H1 (cell line): ENCODE measurements around the gene TMEM244. TPM values are rescaled to one million over a fixed set of nuclear protein-coding genes. Genes with fewer than 3 reads are reported as not detected.

Experiments
- CTCF ChIA-PET: fragments of 300-600 bp; sonication (Branson Sonifier 250); formaldehyde crosslinking; loops from one replicate; lab custom pipeline; 2021; ENCODE audit not compliant: partially characterized antibody; lab: Charles Lee
- POLR2A ChIA-PET: fragments of 300-600 bp; sonication (Branson Sonifier 250); formaldehyde crosslinking; loops from one replicate; lab custom pipeline; 2021; ENCODE audit warnings: inconsistent platforms; ENCODE audit not compliant: partially characterized antibody; lab: Charles Lee
- DNase-seq, 2 experiments: peaks; one replicate each; pipeline versions ENCODE4 v3.0.0 to v3.0.0-alpha.2; 2010 to 2022; ENCODE audit warnings: low spot score in 2 of 2, low read depth in 1 of 2, mixed read lengths in 1 of 2
- FAIRE-seq: peaks from 2 replicates; lab custom pipeline; 2011; peaks lifted over from hg19 to GRCh38; lab: Jason Lieb, UNC
- H2AFZ ChIP-seq: 2 replicates; pipeline ENCODE4 v1.8.1; 2012; ENCODE audit warnings: low read length, inconsistent platforms
- H2AK5ac ChIP-seq: 2 replicates; pipeline ENCODE4 v1.6.1; 2013; ENCODE audit warnings: low read depth, low read length
- H2BK120ac ChIP-seq: replicated peaks from 2 replicates; pipeline ENCODE3; 2013; ENCODE audit warnings: low read depth, low read length, inconsistent platforms
- H2BK12ac ChIP-seq: 2 replicates; pipeline ENCODE4 v1.6.1; 2013; ENCODE audit warnings: low read depth, low read length
- H2BK15ac ChIP-seq: 2 replicates; pipeline ENCODE4 v1.6.1; 2013; ENCODE audit warnings: low read length
- H2BK20ac ChIP-seq: 2 replicates; pipeline ENCODE4 v1.6.1; 2013; ENCODE audit warnings: low read length
- H2BK5ac ChIP-seq: 2 replicates; pipeline ENCODE4 v1.6.1; 2013; ENCODE audit warnings: low read depth, low read length
- H3K14ac ChIP-seq: 2 replicates; pipeline ENCODE4 v1.6.1; 2013; ENCODE audit warnings: inconsistent platforms; ENCODE audit not compliant: insufficient read length
- H3K18ac ChIP-seq: 2 replicates; pipeline ENCODE4 v1.6.1; 2013; ENCODE audit warnings: low read length; ENCODE audit errors: extremely low read depth
- H3K23ac ChIP-seq: 2 replicates; pipeline ENCODE4 v1.6.1; 2013; ENCODE audit warnings: inconsistent platforms; ENCODE audit not compliant: insufficient read length
- H3K23me2 ChIP-seq: 2 replicates; pipeline ENCODE4 v1.6.1; 2013; ENCODE audit warnings: low read depth, low read length
- H3K27ac ChIP-seq: 2 replicates; pipeline ENCODE4 v1.6.1; 2011; ENCODE audit warnings: low read depth, low read length, inconsistent platforms
- H3K27me3 ChIP-seq, 4 experiments: replicated peaks in 1 of 4; 1 replicate in 1 of 4; 2 replicates in 3 of 4; pipeline versions ENCODE4 v1.6.1 to v1.8.1; 2011 to 2013; ENCODE audit warnings: low read length in 3 of 4, mild to moderate bottlenecking in 3 of 4, inconsistent platforms in 2 of 4, mixed read lengths in 2 of 4, moderate library complexity in 1 of 4; ENCODE audit not compliant: control insufficient read depth in 3 of 4, insufficient read depth in 3 of 4; ENCODE audit errors: extremely low read depth in 1 of 4
- H3K36me3 ChIP-seq, 4 experiments: 2 replicates each; pipeline versions ENCODE4 v1.6.1 to v1.8.1; 2011 to 2013; ENCODE audit warnings: mild to moderate bottlenecking in 4 of 4, low read length in 3 of 4, moderate library complexity in 2 of 4, control low read depth in 1 of 4, inconsistent platforms in 1 of 4; ENCODE audit not compliant: insufficient read depth in 4 of 4, control insufficient read depth in 2 of 4
- H3K4ac ChIP-seq: replicated peaks from 2 replicates; pipeline ENCODE3; 2013; ENCODE audit warnings: low read length, low read depth, mixed read lengths, inconsistent platforms; ENCODE audit not compliant: insufficient read length
- H3K4me1 ChIP-seq, 4 experiments: replicated peaks in 1 of 4; 1 replicate in 1 of 4; 2 replicates in 3 of 4; pipeline versions ENCODE4 v1.6.1 to v1.8.1; 2011 to 2013; ENCODE audit warnings: low read length in 3 of 4, inconsistent platforms in 2 of 4, mixed read lengths in 1 of 4; ENCODE audit not compliant: insufficient read depth in 4 of 4, control insufficient read depth in 3 of 4
- H3K4me2 ChIP-seq, 2 experiments: 2 replicates each; pipeline versions ENCODE4 v1.6.1 to v1.8.1; 2011 to 2013; ENCODE audit warnings: low read depth in 2 of 2, low read length in 2 of 2, control low read depth in 1 of 2, inconsistent platforms in 1 of 2, mild to moderate bottlenecking in 1 of 2; ENCODE audit not compliant: insufficient read depth in 1 of 2
- H3K4me3 ChIP-seq, 4 experiments: fragments of 200-600, 300-600 bp in 1 of 4; sonication (generic), shearing (Covaris generic), sonication (Bioruptor Twin) in 1 of 4; 2 replicates each; pipeline versions ENCODE4 v1.5.1 to v1.8.1; 2011 to 2016; ENCODE audit warnings: low read length in 4 of 4, low read depth in 3 of 4, control low read depth in 2 of 4, inconsistent platforms in 2 of 4, mild to moderate bottlenecking in 2 of 4, mixed read lengths in 1 of 4, moderate library complexity in 1 of 4; ENCODE audit not compliant: insufficient read depth in 2 of 4; ENCODE audit errors: extremely low read depth in 1 of 4
- H3K56ac ChIP-seq: replicated peaks from 2 replicates; pipeline ENCODE3; 2013; ENCODE audit warnings: low read depth, mild to moderate bottlenecking, mixed read lengths, low read length, inconsistent platforms; ENCODE audit not compliant: insufficient read length
- H3K79me1 ChIP-seq: 2 replicates; pipeline ENCODE4 v1.6.1; 2013; ENCODE audit warnings: low read depth, low read length, control low read depth
- H3K79me2 ChIP-seq, 2 experiments: 2 replicates each; pipeline versions ENCODE4 v1.6.1 to v1.8.1; 2012 to 2013; ENCODE audit warnings: low read length in 2 of 2, mild to moderate bottlenecking in 2 of 2, inconsistent platforms in 1 of 2; ENCODE audit not compliant: insufficient read depth in 2 of 2, control insufficient read depth in 1 of 2
- H3K9ac ChIP-seq, 4 experiments: replicated peaks in 1 of 4; 1 replicate in 1 of 4; 2 replicates in 3 of 4; pipeline versions ENCODE4 v1.6.1 to v1.8.1; 2011 to 2013; ENCODE audit warnings: low read depth in 3 of 4, low read length in 3 of 4, control low read depth in 2 of 4, mild to moderate bottlenecking in 2 of 4, moderate library complexity in 2 of 4, inconsistent platforms in 1 of 4; ENCODE audit errors: extremely low read depth in 1 of 4
- H3K9me3 ChIP-seq, 2 experiments: 2 replicates each; pipeline versions ENCODE4 v1.6.1 to v1.8.1; 2012 to 2013; ENCODE audit warnings: mild to moderate bottlenecking in 2 of 2, moderate library complexity in 2 of 2, control low read depth in 1 of 2, inconsistent platforms in 1 of 2, low read depth in 1 of 2, low read length in 1 of 2, mixed read lengths in 1 of 2; ENCODE audit not compliant: insufficient read depth in 2 of 2
- H4K20me1 ChIP-seq, 2 experiments: replicated peaks in 1 of 2; 2 replicates each; pipeline versions ENCODE3 to v1.8.1; 2011 to 2013; ENCODE audit warnings: inconsistent platforms in 2 of 2, low read length in 2 of 2, mild to moderate bottlenecking in 1 of 2; ENCODE audit not compliant: insufficient read depth in 2 of 2, control insufficient read depth in 1 of 2
- H4K5ac ChIP-seq: 2 replicates; pipeline ENCODE4 v1.6.1; 2013; ENCODE audit warnings: low read length, low read depth, mixed read lengths, inconsistent platforms; ENCODE audit not compliant: insufficient read length
- H4K8ac ChIP-seq: 2 replicates; pipeline ENCODE4 v1.8.0; 2013; ENCODE audit warnings: mild to moderate bottlenecking, moderate library complexity, low read length, inconsistent platforms; ENCODE audit not compliant: insufficient read depth; ENCODE audit errors: extremely low read depth
- H4K91ac ChIP-seq: replicated peaks from 2 replicates; pipeline ENCODE3; 2013; ENCODE audit warnings: low read length, mixed read lengths, inconsistent platforms; ENCODE audit not compliant: insufficient read length
- ATF2 ChIP-seq: IDR thresholded peaks from 2 replicates; pipeline ENCODE4 v1.6.1; 2012; ENCODE audit warnings: low read length, inconsistent platforms
- ATF3 ChIP-seq: IDR thresholded peaks from 2 replicates; pipeline ENCODE4 v1.6.1; 2011; ENCODE audit warnings: low read depth, mild to moderate bottlenecking, low read length; ENCODE audit not compliant: insufficient read depth
- BACH1 ChIP-seq: IDR thresholded peaks from 2 replicates; pipeline ENCODE4 v1.6.1; 2012; ENCODE audit warnings: low read length, improper control_type of control experiment
- CHD2 ChIP-seq: IDR thresholded peaks from 2 replicates; pipeline ENCODE4 v1.6.1; 2012; ENCODE audit warnings: low read length, improper control_type of control experiment
- E2F6 ChIP-seq: IDR thresholded peaks from 2 replicates; pipeline ENCODE4 v1.6.1; 2012; ENCODE audit warnings: inconsistent platforms
- GTF2F1 ChIP-seq: IDR thresholded peaks from 2 replicates; pipeline ENCODE4 v1.6.1; 2012; ENCODE audit warnings: low read depth, low read length, improper control_type of control experiment, borderline replicate concordance
- KDM1A ChIP-seq: fragments of 200-600, 300-600 bp; sonication (generic); IDR thresholded peaks from 2 replicates; pipeline ENCODE4 v1.7.1; 2016; ENCODE audit warnings: mild to moderate bottlenecking, low read length, borderline replicate concordance
- PHF8 ChIP-seq: fragments of 200-600 bp; sonication (generic); conservative IDR thresholded peaks from 2 replicates; pipeline ENCODE4 v1.7.1; 2012; ENCODE audit warnings: low read depth, mild to moderate bottlenecking, inconsistent platforms, low read length, moderate library complexity
- SP4 ChIP-seq: IDR thresholded peaks from 2 replicates; pipeline ENCODE4 v1.6.1; 2012; ENCODE audit warnings: low read length, inconsistent platforms
- TAF1 ChIP-seq: IDR thresholded peaks from 2 replicates; pipeline ENCODE4 v1.6.1; 2011; ENCODE audit warnings: mild to moderate bottlenecking, low read depth, low read length
- TEAD4 ChIP-seq: IDR thresholded peaks from 2 replicates; pipeline ENCODE4 v1.6.1; 2012; ENCODE audit warnings: low read depth, low read length, inconsistent platforms, mixed read lengths
- USF2 ChIP-seq: IDR thresholded peaks from 2 replicates; pipeline ENCODE4 v1.6.1; 2011; ENCODE audit warnings: low read length, improper control_type of control experiment
- polyA plus RNA-seq, 7 experiments: library from polyadenylated mRNA; depleted of rRNA in 3 of 7; stranded (reverse) in 5 of 7; unstranded in 2 of 7; fragments of >200 nt in 5 of 7; fragments of 200-250 nt in 2 of 7; gene quantifications; 1 replicate in 5 of 7; 2 replicates in 1 of 7; 4 replicates in 1 of 7; pipeline versions ENCODE4 v1.2.1 to v1.2.3, GENCODE V29; 2011 to 2013; ENCODE audit warnings: missing spikeins in 2 of 7, mixed read lengths in 2 of 7
- total RNA-seq: library from RNA; stranded (reverse); fragmentation: NEBNext Ultra II Directional; extraction: Animal tissue kit (Norgen Biotek cat#: 25700); gene quantifications from 2 replicates; pipeline ENCODE4 v1.2.1, GENCODE V29; 2021

TMEM244 gene
- total and polyA plus RNA-seq, 2 of the 8 experiments (the other 6 are each of a cell fraction or from before 2014, with no cell fraction given), result not detected

GRCh38 chr6:129789974-129790373, 71.1 kb downstream of the TMEM244 start:
- no peak overlapping the region for H2BK20ac ChIP-seq
- H3K4me1 ChIP-seq, result no peaks in the 10 kb centered on the region
- no peaks in the 10 kb centered on the region for H3K23me2 ChIP-seq
- CTCF ChIA-PET, result interaction anchor here (0.6 to 8.9 kb wide), 3 partner anchors 14 to 528 kb away, joined by 3 to 71 read pairs (median 4); no protein-coding TSS in a partner anchor
- H2BK5ac ChIP-seq, result no peak overlapping the region
- H3K27me3 ChIP-seq, result no peaks in the 10 kb centered on the region
- no peak overlapping the region for H4K8ac ChIP-seq
- H3K27ac ChIP-seq, result no peak overlapping the region
- FAIRE-seq, result no peak
- H4K91ac ChIP-seq, result no peak overlapping the region
- no peak overlapping the region for H3K4ac ChIP-seq
- no peak overlapping the region for H3K56ac ChIP-seq
- H3K4me3 ChIP-seq, result no peak overlapping the region
- H3K14ac ChIP-seq, result no peak overlapping the region
- no peak overlapping the region for H2BK120ac ChIP-seq
- no peaks in the 10 kb centered on the region for H3K9me3 ChIP-seq
- no peaks in the 10 kb centered on the region for H4K20me1 ChIP-seq
- H2AFZ ChIP-seq, result no peak overlapping the region
- H2BK12ac ChIP-seq, result no peak overlapping the region
- H3K36me3 ChIP-seq, result no peaks in the 10 kb centered on the region
- no peak overlapping the region for H3K4me2 ChIP-seq
- no peak overlapping the region for H2BK15ac ChIP-seq
- POLR2A ChIA-PET, result no interaction called here
- no peak for DNase-seq
- no peak overlapping the region for H3K23ac ChIP-seq
- no peaks in the 10 kb centered on the region for H3K79me1 ChIP-seq
- no peak overlapping the region for H3K18ac ChIP-seq
- H4K5ac ChIP-seq, result no peak overlapping the region
- H3K79me2 ChIP-seq, result no peaks in the 10 kb centered on the region
- no peak overlapping the region for H3K9ac ChIP-seq
- H2AK5ac ChIP-seq, result no peak overlapping the region
- TF ChIP-seq ATF2 (no peak), CHD2 (no peak), TAF1 (no peak), TEAD4 (no peak), GTF2F1 (no peak), ATF3 (no peak), SP4 (no peak), PHF8 (no peak), E2F6 (no peak), KDM1A (no peak), BACH1 (no peak), USF2 (no peak)
